Activated CD8-positive, alpha-beta memory T cell treated with anti-CD3 and anti-CD28 coated beads, Interleukin-2, amount 50 U/mL, for 1 hour (primary cell): ENCODE results near the gene LRRC26.

Experiments
- DNase-seq: peaks from one replicate; pipeline ENCODE4 v3.0.0-alpha.2; 2020; ENCODE audit errors: extremely low read depth

The LRRC26 gene

DNA sequence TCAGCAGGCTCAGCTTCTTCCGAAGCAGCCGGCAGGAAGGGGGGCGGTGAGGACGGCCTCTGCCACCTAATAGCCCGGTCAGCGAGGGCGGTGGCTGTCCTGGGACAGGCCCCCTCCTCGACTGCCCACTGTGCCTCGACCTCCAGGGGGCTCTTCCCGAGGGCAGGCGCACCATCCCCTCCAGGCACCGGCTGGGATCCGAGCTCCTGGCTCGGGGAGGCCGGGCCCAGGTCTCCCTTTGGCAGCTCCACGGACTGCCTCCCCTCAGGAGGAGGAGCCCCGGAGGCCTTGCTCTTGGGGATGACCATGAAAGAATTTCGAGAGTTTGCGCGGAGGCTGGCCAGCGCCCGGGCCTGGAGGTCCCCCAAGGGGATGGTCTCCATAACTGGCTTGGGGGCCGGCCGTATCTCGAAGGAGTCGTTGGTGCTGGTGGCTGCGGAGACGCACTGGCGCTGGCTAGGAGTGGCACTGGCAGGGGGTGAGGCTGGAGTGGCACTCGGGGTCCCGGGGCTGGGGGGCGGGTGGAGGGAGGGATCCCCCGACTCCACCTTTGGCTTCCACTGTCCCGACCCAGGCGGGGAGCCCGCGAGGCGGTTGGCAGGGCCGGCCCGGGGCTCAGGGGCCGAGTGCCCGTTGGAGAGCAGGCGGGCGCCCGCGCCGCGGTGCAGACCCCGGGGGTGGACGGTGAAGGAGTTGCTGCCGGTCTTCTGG, 29.7 kb upstream of the LRRC26 start:
- no peak for DNase-seq

DNA sequence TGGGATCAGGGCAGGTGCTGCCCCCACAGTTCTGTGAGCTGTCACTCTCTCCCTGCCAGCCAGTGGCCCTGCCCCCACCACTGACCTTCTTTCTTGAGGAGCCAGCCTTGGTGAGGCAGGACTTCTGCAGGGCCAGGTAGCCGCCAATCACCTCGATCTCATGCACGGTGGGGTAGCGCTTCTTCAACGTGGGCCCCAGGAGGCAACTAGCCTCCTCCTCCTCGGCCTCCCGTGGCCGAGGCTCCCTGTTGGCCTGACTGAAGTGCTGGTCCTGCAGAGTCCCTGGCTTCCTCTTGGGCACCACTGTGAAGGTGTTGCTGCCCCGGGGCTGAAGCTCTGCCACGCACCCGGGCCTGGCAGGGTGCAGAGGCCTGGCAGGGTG, 29.0 kb upstream of the LRRC26 start:
- no peak for DNase-seq

DNA sequence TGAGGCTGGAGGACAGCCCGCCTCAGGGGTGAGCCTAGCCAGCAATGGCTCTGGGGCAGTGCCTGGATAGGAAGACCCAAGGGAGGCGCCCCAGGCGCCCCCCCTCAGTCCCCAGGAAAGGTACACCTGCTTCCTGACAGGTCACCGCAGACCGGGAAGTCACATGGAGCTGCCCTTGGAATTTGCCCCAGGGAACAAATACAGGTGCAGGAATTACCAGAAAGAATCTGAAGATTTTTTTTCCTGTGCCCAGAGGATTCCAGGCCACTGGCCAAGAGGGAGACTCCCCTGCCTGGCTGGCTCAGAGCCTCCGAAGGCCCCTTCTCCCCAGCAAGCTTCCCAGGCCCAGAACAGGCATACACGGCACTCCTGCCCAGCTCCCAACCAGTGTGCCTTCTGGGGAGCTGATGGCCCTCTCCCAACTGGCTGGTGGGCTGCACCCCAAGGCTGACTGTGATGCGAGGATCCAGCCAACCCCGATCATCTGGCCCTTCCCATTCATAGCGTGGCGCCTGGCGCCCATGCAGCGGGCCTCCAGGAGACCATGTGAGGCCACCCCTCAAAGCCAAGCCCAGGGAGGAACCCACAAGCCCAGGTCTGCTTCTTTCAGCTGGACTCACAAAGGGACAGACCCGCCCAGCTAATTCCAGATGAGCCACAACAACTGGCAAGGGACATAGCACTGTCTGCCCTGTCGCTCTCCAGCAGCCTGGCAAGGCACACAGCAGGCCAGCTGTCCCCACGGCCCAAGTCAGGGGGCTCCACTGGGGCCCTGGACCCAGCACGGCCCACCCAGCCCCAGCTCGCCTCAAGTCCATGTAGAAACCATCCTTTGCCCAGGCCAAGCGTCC, 28.4 kb upstream of the LRRC26 start:
- no peak for DNase-seq

DNA sequence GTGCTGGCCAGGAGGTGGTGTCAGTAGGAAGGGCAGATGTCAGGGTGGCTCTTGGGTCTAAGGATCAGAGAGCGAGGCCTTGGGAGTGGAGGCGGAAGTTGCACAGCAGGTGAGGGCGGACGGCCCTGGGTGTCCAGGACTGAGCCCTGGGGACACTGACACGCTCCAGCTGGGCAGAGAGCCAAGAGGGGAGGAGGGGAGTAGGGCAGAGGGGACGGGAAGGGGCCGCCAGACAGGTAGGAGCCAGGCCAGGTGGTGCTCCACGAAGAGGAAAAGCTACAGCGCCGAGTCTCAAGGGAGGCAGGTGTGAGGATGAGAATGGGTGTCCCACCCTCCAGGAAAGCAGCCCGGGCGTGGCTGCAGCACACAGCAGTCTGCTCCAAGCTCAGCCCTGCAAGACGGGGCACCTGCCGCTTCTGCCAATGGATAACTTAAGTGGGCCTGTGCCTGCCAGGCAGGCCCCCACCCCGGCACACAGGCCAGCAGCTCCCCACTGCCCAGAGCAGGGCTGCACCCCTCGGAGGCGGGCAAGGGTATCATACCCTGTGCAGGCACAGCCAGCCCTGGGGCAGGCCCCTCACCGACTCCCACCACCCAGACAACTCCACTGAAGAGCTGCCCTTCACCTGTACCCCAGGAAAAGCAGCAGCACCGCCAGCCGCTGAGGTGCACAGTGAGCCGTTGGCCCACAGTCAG, 25.8 kb upstream of the LRRC26 start:
- DNase-seq, result no peak

DNA sequence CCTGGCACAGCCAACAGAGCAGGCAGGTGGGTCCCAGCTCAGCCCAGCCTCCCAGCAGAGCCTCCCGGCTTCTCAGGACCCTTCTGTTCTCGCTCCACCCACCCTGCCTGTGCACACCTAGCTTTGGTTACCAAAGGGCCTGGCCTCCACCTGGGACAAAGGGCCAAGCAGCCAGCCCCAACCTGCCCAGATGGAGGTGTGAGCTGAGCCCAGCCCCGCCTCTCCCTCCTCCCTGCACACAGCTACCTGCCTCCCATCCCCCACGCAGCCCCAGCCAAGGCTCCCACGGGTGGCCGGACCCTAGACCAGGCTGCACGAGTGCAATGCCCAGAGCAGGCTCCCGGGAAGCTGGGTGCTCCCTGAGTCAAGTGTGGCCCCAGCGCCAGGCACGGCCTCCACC, 25.1 kb upstream of the LRRC26 start:
- no peak for DNase-seq

DNA sequence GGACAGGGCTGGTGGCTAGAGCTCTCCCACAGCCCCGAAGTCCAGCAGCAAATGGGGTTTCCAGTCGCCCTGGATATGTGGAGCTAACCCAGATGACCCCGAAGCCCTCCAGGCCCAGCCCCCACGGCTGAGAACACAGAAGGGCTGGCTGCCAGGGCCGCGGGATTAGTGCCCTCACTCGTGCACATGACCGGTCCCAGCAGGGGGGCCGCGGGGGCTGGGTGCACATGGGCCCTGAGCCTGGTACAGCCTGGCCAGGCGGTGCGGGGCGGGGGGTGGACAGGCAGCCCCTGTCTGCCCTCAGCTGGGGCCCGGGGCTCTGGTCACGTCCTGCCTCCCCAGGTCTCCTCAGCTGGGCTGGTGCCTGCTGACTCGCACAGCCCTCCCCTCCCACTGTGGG, 24.5 kb upstream of the LRRC26 start:
- no peak for DNase-seq

DNA sequence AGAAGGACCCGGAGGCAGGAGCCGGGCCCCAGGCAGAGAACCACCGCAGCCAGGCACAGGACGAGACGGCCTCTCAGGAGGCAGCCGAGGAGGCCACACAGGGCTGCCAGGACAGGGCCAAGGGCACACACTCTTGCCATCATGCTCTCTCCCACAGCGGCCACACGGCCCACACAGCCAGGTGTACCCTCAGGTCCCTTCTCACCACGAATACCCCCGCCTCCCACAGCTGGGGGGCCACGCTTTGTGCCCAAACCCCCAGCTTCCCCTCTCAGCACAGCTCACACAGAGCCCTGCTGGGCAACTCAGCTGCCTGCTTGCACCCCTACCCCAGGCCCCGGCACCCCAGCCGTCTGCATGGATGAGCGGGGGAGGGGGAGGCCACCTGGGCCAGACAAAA, 23.9 kb upstream of the LRRC26 start:
- no peak for DNase-seq

DNA sequence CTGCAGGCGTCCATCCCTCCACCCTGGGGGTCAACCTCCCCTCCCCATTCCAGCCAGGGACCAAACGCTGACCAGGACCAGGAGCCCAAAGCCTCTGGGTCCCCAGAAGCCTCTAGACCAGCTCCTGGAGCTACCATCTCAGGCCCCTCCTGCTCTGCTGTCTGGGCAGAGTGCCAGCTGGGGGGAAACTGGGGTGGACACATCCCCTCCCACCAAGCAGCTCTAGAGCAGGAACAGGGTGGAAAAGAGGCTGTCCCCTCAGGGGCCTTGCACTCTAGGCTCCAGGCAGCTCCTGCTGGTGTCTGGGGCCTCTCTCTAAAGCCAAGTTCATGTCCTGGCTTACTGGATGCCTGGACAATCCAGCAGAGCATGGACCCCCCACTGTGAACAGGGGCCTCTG, 23.0 kb upstream of the LRRC26 start:
- DNase-seq, result no peak

DNA sequence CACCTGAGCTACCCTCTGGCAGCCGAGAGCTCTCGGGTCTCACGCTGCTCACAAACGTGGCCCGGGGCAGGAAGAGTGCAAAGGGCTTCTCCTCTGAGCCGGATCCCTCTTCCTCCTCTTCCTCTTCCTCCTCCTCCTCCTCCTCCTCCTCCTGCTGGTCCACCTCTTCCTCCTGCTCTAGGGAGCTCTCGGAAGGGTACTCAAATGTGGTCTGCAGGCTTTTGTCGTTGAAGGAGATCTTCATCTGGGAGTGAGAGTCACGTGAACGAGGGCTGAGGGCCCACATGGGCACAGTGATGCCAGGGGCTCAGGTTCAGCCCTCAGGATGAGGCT, 22.6 kb upstream of the LRRC26 start:
- no peak for DNase-seq

DNA sequence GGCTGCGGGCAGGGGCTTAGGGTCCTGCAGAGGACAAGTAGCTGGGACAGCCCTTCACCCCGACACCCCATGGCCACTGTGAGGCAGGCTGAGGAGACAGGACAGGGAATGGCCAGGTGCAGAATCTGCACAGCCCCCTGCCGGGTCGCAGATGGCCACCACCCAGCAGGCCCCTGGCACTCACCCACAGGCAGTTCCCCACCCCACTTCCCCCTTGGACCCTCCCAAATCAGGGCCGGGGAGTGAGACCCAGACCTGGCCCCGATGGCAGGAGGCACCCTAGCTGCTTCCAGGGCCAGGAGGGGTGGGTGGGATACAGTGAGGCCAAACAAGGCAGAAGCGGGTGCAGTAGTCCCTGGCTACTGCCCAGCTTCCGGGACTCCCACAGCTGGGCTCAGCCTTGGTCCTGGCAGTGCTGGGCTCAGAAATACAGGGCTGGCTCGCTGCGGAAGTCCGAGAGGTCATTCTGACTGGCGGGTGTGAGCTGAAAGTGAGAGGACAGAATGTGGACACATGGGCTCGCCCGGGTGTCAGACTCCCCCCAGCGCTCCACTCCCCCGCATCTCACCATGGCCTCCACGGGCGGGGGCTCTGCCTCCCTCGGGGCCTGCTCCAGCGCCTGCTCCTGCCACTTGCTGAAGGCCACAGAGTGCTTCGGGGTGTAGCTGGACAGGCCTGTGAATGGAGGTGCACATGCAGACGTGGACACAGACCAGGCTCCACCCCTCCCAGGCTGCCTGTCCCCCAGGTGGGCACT, 22.0 kb upstream of the LRRC26 start:
- no peak for DNase-seq

DNA sequence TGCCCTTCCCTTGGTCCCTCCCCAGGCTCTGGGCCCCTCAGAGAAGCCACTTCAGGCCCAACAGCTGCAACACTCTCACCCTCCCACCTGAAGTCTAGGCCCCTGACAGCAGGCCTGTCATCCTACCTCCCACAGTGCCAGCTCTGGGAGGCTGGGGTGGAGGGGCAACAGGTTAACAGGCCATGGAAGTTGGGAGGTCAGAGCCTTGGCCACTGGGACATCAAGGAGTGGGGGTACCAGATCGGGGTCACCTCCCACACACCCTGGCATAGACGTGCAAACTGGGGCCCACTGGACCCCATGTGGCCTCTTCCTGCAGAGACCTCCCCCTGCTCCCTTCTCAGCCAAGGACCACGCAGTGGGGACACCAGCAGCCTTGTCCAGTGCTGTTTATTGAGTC, 21.4 kb upstream of the LRRC26 start:
- DNase-seq, result no peak

DNA sequence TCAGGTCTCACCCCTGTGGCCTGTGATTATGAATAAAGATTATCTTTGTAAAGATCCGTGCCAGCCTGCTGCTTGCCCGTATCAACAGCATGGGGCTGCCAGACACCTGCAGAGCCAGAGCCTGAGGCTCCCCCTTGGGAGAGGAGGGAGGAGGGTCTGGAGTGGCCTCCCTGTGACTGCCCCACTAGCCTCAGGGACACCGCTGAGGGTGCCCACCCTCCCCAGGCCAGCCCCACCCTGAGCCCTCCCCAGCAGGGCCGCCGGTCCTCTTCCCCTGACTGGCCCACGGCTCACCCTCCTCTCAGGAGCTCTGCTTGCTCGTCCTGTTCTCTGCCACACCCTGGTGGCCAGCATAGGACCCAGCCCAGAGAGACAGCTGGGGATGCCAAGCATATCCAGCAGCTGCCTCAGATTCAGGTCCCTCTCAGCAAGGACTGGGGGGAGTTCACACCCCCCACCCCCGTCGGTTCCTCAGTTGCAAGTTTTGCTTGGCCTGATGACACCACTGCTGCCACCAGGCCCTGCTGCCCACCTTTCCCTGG, 20.5 kb upstream of the LRRC26 start:
- no peak for DNase-seq

DNA sequence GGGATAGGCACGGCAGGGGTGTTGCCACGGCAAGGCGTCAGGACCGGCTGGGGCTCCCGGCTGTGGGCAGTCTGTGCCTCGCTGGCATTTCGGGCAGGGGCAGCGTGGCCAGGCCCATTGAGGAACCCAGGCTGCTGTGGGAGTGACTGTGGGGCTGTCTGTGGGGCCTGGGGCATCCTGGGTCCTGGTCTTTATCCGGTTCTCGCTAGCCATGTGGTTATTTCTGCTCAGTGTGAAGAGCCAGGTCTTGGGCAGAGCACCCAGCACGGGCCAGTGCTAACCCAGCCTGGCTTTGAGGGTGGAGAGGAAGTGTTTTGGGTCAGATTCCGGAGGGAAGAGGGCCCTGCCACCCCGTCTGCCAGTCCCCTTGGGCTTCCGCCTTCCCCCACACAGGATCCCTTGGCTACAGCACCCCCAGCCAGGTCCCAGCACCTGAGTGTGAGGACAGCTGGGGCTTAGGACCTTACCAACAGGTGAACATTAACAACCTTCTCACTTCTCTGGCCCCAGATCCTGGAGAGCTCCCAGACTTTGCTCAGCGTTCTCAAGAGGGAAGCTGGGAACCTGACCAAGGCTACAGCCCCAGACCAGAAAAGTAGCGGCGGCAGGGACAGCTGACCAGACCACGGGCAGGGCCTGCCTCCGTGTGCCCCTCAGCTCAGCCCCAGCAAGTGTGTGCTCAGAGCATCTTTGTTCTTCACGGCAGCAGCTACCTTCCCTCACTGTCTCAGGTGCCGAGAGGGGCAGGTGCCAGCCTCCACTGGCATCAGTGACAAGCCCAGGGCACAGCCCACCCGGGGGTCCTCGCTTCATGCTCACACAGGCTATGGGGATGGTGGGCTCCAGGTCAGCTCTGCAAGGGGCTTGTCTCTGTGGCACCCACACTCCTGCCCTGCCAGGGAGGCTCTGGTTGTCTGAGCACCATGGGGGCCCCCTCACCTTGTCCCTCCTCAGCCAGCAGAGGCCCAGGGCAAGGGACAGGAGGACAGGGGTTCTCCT, 19.7 kb upstream of the LRRC26 start:
- no peak for DNase-seq

DNA sequence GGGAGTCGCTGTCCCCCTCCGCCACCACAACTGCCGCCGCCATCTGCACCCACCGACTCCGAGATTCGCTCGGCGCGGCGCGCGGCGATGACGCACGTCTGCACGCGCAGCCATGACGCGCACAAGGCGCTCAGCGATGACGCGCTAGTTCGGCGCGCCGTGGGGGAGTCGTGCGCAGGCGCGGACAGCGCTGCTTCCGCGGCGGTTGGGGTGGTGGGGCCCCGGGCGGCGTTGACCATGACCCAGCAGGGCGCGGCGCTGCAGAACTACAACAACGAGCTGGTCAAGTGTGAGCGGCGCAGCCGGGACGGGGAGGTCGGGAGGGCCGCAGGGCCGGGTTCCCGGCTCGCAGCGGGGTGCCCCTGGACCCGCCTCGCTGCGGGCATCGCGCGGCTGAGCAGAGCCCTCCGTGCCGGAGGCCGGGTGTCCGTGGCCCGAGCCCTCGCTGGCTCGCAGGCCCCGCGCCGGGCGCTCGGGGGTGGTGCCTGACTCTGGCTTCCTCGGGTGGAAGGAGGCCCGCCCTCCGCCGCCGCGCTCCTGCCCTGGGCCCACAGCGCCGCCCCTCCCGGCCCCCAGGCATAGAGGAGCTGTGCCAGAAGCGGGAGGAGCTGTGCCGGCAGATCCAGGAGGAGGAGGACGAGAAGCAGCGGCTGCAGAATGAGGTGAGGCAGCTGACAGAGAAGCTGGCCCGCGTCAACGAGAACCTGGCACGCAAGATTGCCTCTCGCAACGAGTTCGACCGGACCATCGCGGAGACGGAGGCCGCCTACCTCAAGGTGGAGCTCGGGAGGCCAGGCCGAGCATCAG, 18.8 kb upstream of the LRRC26 start, which contains the start of the genes ANAPC2 and SSNA1:
Gene ANAPC2 (minus strand): TSS at position 71 of the 807 bp plus-strand sequence. CDS start 28 bp downstream, at position 43.
Gene SSNA1 (plus strand): TSS at position 187 of the 807 bp plus-strand sequence. CDS start 51 bp downstream, at position 238.
- peak; percentile 62 for DNase-seq

DNA sequence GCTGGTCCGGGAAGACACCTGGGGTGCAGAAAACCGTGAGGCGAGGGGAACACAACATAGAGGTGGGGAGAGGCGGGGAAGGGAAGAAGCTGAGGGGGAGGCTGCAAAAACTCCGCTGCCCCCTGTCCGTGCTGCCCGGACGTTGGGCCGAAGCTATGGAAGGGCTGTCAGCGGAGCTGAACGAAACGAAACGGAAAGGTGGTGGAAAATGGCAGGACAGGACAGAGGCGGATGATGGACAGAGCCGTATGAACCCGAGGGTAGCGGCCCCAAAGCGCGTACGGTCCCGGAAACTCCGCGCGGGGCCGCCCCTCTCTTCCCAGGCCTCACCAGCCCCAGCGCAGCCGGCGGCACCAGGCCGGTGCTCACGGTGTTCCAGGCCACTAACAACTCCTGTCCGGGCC, 18.2 kb upstream of the LRRC26 start:
- DNase-seq, result no peak

DNA sequence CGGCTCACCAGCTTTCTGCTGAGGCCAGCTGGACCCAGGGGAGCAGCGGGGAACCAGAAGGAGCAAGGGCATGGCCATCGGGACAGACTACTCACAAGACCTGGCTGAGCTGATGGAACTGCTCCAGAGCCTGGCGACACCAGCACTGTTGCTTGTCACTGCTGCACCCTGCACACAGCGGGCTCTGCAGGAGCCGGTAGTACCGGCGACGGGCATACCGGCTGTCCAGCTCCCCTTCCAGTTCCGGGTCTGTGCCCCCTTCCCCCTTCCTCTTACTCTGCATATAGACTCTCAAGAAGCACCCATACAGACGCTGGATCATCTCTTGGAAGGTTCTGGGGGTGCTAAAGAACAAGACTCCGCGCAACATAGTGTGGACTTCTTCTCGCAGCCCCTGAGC, 17.5 kb upstream of the LRRC26 start:
- no peak for DNase-seq

DNA sequence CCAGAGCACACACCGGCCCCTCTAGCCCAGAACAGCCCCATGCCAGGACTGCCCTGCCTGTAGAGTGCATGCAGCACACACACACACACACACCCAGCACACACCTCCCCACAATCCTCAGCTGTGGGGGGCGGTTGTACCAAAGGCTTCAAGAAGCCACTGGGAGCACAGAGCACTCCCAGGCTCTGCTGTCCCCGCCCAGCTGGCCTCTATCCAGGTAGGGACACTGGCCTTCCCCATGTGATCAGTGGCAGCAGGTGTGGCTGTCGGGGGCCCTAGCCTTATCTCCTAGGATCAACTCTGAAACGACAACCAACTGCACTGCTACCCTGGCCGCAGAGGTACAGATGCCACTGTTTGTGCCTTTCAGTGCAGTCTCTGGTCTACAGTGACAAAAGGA, 16.5 kb upstream of the LRRC26 start:
- DNase-seq, result no peak

DNA sequence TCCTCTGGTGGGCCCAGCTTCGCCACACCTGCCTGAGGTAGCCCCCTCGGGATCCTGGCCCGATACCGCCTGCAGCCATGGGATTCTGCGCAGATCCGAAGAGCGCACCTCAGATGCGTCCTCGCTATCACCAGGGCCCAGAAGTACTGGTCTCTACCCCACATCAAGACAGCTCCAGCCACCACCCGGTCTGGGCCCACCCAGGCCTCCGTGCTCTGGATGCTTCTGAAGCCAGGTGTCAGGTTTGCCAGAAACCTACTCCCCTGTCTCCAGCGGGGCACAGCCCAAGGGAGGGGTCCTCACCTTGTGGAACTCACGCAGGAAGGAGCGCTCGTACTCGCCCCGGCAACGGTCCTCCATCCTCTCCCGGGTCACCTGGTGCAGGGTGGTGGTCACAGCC, 16.1 kb upstream of the LRRC26 start:
- no peak for DNase-seq

DNA sequence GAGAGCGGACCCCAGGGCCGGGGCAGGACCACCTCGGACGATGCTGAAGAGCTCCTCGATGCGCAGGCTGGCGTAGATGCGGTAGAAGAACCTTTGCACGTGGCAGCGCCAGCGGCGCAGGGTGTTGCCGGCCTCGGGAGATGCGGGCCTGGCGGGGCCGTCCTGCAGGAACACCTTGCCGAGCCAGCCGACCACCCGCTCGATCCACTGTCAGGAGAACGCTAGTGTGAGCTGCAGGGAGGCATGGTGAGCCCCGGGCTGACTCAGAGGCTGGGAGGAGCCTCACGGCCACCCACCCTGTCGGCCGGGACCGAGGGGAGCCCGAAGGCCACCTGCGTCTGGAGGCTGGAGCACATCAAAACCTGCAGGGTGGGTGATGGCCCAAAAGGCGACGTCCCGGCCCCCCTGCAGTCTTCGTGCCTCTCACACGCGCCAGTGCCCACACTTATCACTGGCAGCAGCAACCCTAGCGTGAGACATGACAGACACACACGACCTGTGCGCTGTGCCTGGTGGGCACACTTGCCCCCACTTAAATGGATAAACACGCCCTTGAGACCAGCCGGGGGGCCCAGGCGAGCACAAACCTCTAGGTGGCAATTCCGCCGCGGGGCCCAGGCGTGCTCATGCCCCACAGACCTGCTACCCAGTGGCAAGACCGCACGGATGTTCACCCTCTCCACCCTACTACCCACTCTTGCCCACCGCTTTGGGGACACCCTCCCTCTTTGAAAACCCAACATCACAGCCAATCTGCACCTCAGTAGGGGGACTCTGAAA, 15.2 kb upstream of the LRRC26 start:
- no peak for DNase-seq
